ENCODE results near the gene HMGXB3.

The HMGXB3 gene

GRCh38 chr5:150052956-150053712 is 52.6 kb downstream of the HMGXB3 start:
- DNase-seq: peak; percentile 86

- no peak for DNase-seq
Observed at GRCh38 chr5:150053713-150054392, 53.3 kb downstream of the HMGXB3 start.

DNA sequence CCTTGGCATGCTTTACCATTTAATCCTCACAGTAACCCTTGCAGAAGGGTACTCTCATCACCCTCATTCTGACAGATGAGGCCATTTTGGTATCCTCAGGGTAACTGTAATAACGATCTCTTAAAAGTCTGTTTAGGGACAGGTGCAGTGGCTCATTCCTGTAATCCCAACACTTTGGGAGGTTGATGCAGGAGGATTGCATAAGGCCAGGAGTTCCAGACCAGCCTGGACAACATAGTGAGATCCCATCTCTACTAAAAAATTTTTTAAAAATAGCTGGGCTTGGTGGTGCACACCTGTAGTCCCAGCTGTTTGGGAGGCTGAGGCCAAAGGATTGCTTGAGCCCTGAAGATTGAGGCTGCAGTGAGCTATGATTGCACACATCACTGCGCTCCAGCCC is 54.0 kb downstream of the HMGXB3 start:
- DNase-seq: no peak

- no peak for DNase-seq
Observed at GRCh38 chr5:150055326-150056074, 55.0 kb downstream of the HMGXB3 start.

GRCh38 chr5:150056075-150056443 is 55.5 kb downstream of the HMGXB3 start:
- no peak for DNase-seq

DNA sequence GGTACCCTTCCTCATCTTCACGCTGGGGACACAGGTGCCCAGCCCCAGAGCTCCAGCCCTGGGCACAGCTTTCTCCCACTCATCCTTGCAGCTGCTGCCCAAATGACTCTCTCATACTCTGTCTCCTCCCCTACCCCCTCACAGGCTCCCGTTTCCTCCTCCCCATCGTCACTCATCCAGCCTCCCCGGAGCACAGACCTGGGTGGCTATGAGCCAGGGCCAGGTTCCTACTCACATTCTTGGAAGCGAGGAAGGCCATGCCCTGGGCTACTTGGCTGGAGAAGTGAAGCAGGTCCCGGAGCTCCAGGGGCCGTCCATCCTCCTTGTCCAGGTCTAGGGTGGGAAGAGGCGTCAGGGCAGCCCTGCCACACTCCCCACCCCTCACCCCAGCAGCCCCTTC is 56.5 kb downstream of the HMGXB3 start:
- DNase-seq: no peak

GRCh38 chr5:150057511-150057910 is 57.0 kb downstream of the HMGXB3 start:
- no peak for DNase-seq

GRCh38 chr5:150057996-150058395 is 57.5 kb downstream of the HMGXB3 start:
- no peak for DNase-seq

GRCh38 chr5:150058480-150059126 is 58.1 kb downstream of the HMGXB3 start:
- peak; percentile 95 for DNase-seq

GRCh38 chr5:150059623-150060022 is 59.1 kb downstream of the HMGXB3 start:
- DNase-seq: no peak

- DNase-seq: no peak
Observed at GRCh38 chr5:150060471-150060870, 59.9 kb downstream of the HMGXB3 start.

DNA sequence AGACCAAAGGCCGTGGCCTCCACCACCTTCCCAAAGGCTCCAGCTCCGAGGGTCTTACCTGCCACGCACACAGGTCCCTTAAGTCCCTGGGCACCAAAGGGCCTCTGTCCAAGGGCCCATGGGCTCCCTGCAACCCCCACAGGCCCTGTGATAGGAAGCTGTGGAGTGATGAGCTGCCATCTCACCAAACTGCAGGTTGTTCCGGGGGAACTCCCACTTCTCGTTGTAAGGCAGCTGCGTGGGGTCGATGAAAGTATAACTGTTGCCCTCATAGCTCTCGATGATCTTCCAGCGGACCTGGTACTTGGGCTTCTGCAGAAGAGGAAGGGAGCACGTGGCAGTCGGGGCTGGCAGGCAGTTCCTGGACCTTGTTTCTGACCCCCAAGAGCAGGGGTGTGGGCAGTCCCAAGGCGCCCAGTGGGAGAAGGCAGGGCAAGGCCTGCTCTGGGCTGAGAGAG is 61.0 kb downstream of the HMGXB3 start:
- no peak for DNase-seq

- no peak for DNase-seq
Observed at GRCh38 chr5:150062216-150062922, 61.8 kb downstream of the HMGXB3 start.

GRCh38 chr5:150063638-150064037 is 63.1 kb downstream of the HMGXB3 start:
- no peak for DNase-seq

GRCh38 chr5:150064681-150065220 is 64.2 kb downstream of the HMGXB3 start:
- DNase-seq: no peak

- DNase-seq: peak; percentile 56
Observed at GRCh38 chr5:150065346-150065745, 64.8 kb downstream of the HMGXB3 start.

DNA sequence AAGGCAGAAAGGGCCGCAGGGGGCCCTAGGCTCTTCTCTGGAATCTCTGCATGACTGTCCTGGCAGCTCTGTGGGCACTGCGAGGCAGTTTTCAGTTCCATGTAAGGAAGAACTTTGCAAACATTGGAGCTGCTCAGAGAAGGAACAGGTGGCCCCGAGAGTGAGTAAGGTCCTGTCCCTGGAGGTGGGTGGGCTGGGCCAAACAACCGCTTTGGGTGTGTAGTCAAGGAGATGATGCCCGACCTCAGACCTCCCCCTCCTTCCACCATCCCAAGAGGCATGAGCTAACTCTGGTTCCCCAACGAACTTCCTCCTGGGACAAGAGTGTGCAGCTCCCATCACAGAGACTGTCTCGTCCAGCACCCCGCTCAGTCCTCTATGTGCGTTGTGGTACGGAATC is 65.3 kb downstream of the HMGXB3 start:
- peak; percentile 90 for DNase-seq

DNA sequence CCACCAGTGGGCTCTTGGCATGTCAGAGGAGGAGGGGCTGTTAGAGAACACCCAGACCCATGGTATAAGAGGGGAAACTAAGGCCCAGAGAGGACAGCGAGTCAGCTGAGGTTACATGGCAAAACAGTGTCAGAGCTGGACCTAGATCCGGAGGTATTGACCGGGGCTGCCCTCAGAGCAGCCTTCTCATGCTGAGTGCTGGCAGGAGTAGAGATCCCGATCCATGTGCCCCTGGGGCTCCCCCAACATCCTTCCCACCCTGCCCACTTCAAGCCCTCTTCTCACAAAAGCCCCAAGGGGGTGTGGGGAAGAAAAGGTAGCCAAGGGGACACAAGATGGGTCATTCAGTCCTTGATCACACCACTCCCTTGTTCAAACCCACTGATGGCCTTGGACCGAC is 65.9 kb downstream of the HMGXB3 start:
- DNase-seq: no peak

- peak; percentile 79 for DNase-seq
Observed at GRCh38 chr5:150066901-150067396, 66.4 kb downstream of the HMGXB3 start.

- DNase-seq: no peak
Observed at GRCh38 chr5:150067405-150067960, 66.9 kb downstream of the HMGXB3 start.

DNA sequence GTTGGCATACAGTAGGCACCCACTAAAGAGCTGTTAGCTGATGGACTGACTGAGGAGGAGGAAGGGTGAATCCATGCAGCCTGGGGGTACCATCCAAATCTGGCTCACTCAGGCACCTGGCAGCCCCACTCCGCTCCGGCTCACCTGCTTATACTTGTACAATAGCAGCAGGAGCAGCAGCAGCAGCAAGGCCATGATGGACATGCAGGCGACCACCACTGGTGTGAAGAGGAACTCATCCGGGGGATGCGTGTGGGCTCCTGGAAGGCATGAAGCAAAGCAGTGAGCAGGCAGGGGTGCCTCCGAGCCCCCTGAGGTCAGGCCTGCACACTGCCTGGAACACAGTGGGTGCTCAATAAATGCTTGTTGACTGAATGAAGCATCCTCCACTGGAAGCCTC is 67.5 kb downstream of the HMGXB3 start:
- no peak for DNase-seq

GRCh38 chr5:150068472-150068871 is 67.9 kb downstream of the HMGXB3 start:
- DNase-seq: no peak
